ENCODE results near the gene SAMM50. TPM values are rescaled to one million over a fixed set of nuclear protein-coding genes. Genes with fewer than 3 reads are reported as not detected.

Gene SAMM50
- total and polyA plus RNA-seq, 4 donors = 19.2 to 30.1 (median 26.0) TPM

- TF ChIP-seq, protein P1, sequence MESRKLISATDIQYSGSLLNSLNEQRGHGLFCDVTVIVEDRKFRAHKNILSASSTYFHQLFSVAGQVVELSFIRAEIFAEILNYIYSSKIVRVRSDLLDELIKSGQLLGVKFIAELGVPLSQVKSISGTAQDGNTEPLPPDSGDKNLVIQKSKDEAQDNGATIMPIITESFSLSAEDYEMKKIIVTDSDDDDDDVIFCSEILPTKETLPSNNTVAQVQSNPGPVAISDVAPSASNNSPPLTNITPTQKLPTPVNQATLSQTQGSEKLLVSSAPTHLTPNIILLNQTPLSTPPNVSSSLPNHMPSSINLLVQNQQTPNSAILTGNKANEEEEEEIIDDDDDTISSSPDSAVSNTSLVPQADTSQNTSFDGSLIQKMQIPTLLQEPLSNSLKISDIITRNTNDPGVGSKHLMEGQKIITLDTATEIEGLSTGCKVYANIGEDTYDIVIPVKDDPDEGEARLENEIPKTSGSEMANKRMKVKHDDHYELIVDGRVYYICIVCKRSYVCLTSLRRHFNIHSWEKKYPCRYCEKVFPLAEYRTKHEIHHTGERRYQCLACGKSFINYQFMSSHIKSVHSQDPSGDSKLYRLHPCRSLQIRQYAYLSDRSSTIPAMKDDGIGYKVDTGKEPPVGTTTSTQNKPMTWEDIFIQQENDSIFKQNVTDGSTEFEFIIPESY (IDR thresholded peaks at IDR 0.05) = no peak
These were observed 37.1 kb downstream of the SAMM50 start (continued) for GRCh38 chr22:43992331-43992821.

GRCh38 chr22:43993072-43993760 is 38.0 kb downstream of the SAMM50 start:
- no peak overlapping the region for H3K9ac ChIP-seq (ENCODE audit: low read depth in 1 of 2, low read length in 2 of 2)

More at GRCh38 chr22:43993072-43993760, 38.0 kb downstream of the SAMM50 start:
- Histone ChIP-seq H3K4me3 (ENCODE audit: low read depth in 1 of 3, low read length in 3 of 3) (no peak overlapping the region), H3K4me1 (ENCODE audit: control insufficient read depth in 4 of 4, insufficient read depth in 4 of 4, low read length in 3 of 4) (no peaks in the 10 kb centered on the region), H3K27ac (ENCODE audit: low read depth in 1 of 2, low read length in 2 of 2) (no peak overlapping the region), H3K9me3 (ENCODE audit: control insufficient read depth in 4 of 4, low read length in 3 of 4) (no peaks in the 10 kb centered on the region), H3K36me3 (ENCODE audit: control insufficient read depth in 4 of 4, insufficient read depth in 3 of 4, low read depth in 1 of 4, low read length in 3 of 4) (peaks cover 19 to 61% (median 47%) of the 10 kb centered on the region in 4 donors), H3K27me3 (ENCODE audit: control insufficient read depth in 4 of 4, insufficient read depth in 4 of 4, low read length in 3 of 4) (no peaks in the 10 kb centered on the region)
- DNase-seq (ENCODE audit: low spot score) = peak; percentile 72
- 47% methylated on average over 20 of the region's 20 CpGs for WGBS
- TF ChIP-seq, protein P2, sequence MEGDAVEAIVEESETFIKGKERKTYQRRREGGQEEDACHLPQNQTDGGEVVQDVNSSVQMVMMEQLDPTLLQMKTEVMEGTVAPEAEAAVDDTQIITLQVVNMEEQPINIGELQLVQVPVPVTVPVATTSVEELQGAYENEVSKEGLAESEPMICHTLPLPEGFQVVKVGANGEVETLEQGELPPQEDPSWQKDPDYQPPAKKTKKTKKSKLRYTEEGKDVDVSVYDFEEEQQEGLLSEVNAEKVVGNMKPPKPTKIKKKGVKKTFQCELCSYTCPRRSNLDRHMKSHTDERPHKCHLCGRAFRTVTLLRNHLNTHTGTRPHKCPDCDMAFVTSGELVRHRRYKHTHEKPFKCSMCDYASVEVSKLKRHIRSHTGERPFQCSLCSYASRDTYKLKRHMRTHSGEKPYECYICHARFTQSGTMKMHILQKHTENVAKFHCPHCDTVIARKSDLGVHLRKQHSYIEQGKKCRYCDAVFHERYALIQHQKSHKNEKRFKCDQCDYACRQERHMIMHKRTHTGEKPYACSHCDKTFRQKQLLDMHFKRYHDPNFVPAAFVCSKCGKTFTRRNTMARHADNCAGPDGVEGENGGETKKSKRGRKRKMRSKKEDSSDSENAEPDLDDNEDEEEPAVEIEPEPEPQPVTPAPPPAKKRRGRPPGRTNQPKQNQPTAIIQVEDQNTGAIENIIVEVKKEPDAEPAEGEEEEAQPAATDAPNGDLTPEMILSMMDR (IDR thresholded peaks at IDR 0.05; ENCODE audit: low read depth, low read length, missing input control) = peak; percentile 90
- TF ChIP-seq REST (IDR thresholded peaks at IDR 0.05) = no peak
- peak; percentile 87 to 90 for TF ChIP-seq RAD21 (IDR thresholded peaks at IDR 0.05)

Data from liver (tissue), 9 donors.